ENCODE data around the gene ATOH1.

Gene ATOH1

DNA sequence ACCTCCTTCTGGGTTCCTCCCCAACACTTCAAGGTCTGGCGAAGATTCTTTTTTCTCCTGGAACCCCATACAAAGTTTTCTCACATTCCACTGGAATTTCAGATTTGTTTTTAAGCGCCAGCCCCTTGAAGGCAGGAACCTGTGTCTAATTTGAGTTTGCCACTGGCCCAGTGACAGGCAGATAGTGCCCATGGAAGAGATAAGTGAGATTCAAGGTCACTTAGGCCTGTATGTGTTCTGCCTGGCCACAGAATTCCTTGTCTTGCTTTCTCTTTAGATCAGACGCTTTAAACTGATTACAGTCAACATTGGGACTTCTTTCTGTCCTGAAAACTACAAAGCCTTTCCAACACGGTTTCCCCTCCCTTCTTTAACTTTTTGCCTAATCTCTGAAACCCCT lies 11.2 kb downstream of the ATOH1 start:
- TF ChIP-seq, protein P1, sequence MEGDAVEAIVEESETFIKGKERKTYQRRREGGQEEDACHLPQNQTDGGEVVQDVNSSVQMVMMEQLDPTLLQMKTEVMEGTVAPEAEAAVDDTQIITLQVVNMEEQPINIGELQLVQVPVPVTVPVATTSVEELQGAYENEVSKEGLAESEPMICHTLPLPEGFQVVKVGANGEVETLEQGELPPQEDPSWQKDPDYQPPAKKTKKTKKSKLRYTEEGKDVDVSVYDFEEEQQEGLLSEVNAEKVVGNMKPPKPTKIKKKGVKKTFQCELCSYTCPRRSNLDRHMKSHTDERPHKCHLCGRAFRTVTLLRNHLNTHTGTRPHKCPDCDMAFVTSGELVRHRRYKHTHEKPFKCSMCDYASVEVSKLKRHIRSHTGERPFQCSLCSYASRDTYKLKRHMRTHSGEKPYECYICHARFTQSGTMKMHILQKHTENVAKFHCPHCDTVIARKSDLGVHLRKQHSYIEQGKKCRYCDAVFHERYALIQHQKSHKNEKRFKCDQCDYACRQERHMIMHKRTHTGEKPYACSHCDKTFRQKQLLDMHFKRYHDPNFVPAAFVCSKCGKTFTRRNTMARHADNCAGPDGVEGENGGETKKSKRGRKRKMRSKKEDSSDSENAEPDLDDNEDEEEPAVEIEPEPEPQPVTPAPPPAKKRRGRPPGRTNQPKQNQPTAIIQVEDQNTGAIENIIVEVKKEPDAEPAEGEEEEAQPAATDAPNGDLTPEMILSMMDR (IDR thresholded peaks at IDR 0.05), result no peak

DNA sequence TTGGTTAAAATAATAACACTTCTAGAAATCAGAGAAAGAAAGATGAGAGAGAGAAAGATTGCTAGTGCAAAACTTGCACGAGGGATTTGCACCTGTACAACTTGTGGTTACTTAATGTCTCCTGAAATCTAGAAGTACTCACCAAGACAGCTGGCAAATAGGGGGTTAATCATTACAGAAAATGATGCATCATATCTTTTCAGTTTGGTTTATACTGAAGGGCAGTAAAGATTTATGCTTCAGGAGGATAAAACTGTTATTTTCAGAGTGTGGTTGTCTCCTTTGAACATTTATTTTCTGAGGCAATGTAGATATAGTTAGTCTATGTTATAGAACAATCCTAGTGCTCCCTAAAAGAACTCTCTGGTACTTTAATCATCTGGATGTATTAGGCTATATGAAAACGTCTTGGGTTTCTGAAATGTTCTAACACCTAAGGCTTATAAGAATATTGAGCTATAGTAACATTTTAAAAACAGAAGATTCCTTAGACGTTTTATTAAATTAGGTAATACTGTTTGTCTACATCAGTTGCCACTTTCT lies 13.3 kb downstream of the ATOH1 start:
- TF ChIP-seq, protein P1 (IDR thresholded peaks at IDR 0.05), result no peak

DNA sequence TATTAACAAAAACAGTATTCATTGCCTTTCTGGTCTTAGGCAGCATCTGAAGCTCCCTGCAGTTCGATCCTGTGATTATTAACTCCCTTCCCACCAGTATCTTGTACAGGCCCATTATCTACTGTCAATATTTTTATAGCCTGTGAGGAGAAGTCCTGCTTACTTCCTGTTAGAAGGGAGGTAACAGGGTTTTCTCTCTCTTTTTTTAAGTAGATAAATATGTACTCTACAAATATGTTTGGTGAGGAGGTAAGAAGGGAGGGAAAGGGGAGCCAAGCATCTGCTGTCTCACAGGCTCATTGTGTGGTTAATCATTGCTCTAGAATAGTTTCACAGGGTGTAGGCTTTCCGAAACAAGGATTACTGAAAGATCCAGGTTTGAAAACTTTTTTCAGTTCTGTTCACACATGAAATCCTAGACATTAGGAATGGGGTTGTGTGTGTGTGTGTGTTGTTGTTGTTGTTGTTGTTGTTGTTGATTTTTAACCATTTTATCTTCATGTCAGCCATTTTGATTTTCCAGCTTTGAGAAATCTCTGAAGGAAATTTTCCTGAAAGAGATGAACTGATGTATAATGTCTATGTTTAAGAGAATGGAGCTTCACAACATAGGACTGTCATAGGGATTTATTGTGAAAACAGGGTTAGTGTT lies 14.2 kb downstream of the ATOH1 start:
- TF ChIP-seq, protein P1 (IDR thresholded peaks at IDR 0.05), result no peak

DNA sequence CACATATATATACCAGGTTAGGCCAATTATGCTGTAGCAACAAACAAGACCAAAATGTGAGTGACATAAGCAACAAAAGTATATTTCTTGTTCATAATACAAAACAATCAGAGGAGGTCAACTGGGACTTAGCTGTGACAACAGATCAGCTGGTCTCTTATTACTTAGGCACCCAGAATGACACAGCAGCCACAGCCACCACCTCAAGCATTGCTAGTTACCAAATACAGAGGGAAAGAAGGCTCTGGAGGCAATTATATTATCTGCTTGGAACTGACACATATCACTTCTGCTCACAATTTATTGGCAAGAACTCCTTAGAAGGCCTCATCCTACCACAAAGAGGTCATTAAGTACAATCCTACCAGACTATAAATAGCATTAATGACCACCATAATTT lies 15.2 kb downstream of the ATOH1 start:
- TF ChIP-seq, protein P1 (IDR thresholded peaks at IDR 0.05), result no peak

DNA sequence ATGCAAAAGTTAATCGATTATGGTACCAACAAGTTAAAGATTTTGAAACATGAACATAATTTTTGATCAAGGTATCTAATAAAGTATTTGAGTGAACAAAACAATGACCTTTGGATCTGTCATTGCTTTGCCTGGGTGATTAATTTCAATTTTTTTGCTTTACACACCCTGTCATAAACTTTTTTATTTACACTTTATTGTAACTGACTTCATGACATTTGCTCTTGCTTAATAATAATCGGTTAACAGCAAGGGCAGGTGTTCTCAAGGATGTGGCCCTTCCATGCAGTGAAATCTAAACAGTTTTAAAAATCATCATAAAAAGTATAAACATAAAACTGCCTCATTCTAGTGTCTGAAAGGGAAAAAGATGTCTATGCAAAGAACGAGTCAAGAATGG lies 24.1 kb downstream of the ATOH1 start:
- TF ChIP-seq, protein P1 (IDR thresholded peaks at IDR 0.05), result no peak

DNA sequence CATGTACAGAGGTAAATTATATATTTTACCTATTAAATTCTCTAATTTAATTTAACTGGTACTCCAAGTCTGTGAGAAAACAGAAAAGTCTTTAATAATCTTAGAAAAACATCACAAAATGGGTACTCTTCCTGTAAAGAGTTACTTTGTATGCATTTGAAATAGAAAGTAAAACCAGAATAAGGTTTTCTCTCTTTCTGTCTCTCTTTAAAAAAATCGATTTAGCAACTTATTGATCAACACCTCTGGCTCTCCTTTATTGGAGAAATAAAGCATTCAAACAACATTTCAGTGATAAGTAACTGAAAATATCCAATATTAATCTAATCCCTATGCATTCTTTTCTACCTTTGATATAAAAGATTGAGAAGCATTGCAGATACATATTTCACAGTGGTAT lies 27.4 kb downstream of the ATOH1 start:
- TF ChIP-seq, protein P1 (IDR thresholded peaks at IDR 0.05), result no peak

DNA sequence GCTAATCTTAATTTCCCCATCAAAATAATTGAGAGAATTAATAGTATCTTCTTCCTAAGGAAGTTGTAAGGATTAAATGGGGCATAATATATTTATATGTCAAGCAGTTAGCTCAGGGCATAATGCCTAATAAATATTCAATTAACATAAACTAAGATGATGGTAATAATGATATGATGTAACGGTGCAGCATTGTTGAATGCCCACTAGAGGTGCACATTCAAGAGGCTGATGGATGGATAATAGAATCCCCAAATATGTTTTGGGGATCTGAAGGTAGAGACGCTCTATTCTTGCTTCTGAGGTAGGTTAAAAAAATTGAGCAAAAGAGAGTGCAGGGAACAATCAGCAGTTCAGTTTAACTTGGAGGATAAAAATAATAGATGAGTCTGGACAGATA lies 37.1 kb downstream of the ATOH1 start:
- TF ChIP-seq, protein P1 (IDR thresholded peaks at IDR 0.05), result no peak

Measured in LNCAP (cell line).